PC-3 (cell line): ENCODE results near the gene MED22. TPM values are rescaled to one million over a fixed set of nuclear protein-coding genes. Genes with fewer than 3 reads are reported as not detected.

Experiments
- ATAC-seq: fragments of 200-7000 bp; cut with Tn5 transposase; 2 replicates; pipeline ENCODE4 v1.9.1; 2020; ENCODE audit warnings: mild to moderate bottlenecking, moderate library complexity
- BruUV-seq: library from RNA; stranded (reverse); fragments of 400-500 nt; replicated peaks from 2 replicates; lab custom pipeline; 2021; lab: Mats Ljungman, UMichigan
- CTCF ChIA-PET: fragments of 300-600 bp; sonication (Branson Sonifier 250); formaldehyde crosslinking; loops from one replicate; lab custom pipeline; 2022; ENCODE audit warnings: antibody characterized with exemption; lab: Charles Lee
- POLR2A ChIA-PET: fragments of 300-600 bp; sonication (Branson Sonifier 250); formaldehyde crosslinking; loops from one replicate; lab custom pipeline; 2022; ENCODE audit warnings: antibody characterized with exemption; ENCODE audit not compliant: unreplicated experiment; lab: Charles Lee
- DNase-seq: peaks from one replicate; pipeline ENCODE4 v3.0.0-alpha.2; 2015
- H2AFZ ChIP-seq: fragments of 300-600 bp; sonication (generic); 2 replicates; pipeline ENCODE4 v1.6.0; 2016; ENCODE audit warnings: antibody characterized with exemption, low read length
- H3F3A ChIP-seq: fragments of 300-600 bp; sonication (generic); one replicate; pipeline ENCODE4 v1.6.0; 2017; ENCODE audit warnings: antibody characterized with exemption, low read length, control low read depth, mild to moderate bottlenecking; ENCODE audit not compliant: unreplicated experiment
- H3K27ac ChIP-seq: fragments of 300-600 bp; sonication (generic); 2 replicates; pipeline ENCODE4 v1.5.1; 2016; ENCODE audit warnings: mild to moderate bottlenecking, low read length
- H3K27me3 ChIP-seq: fragments of 300-600 bp; sonication (generic); 2 replicates; pipeline ENCODE4 v1.6.1; 2016; ENCODE audit warnings: low read length, mixed read lengths
- H3K36me3 ChIP-seq: fragments of 300-600 bp; sonication (generic); 2 replicates; pipeline ENCODE4 v1.6.1; 2016; ENCODE audit warnings: low read depth, mixed run types, low read length, mixed read lengths
- H3K4me1 ChIP-seq: fragments of 300-600 bp; sonication (generic); 2 replicates; pipeline ENCODE4 v1.5.1; 2016; ENCODE audit warnings: low read length; ENCODE audit not compliant: insufficient read depth
- H3K4me2 ChIP-seq: fragments of 300-600 bp; sonication (generic); 2 replicates; pipeline ENCODE4 v1.6.0; 2016; ENCODE audit warnings: low read length
- H3K4me3 ChIP-seq: fragments of 300-600 bp; sonication (generic); 2 replicates; pipeline ENCODE4 v1.5.1; 2016; ENCODE audit warnings: mild to moderate bottlenecking, low read length, mixed read lengths
- H3K79me2 ChIP-seq: fragments of 300-600 bp; sonication (generic); 2 replicates; pipeline ENCODE4 v1.6.1; 2017; ENCODE audit warnings: low read length, mixed read lengths
- H3K9ac ChIP-seq: fragments of 300-600 bp; sonication (generic); 2 replicates; pipeline ENCODE4 v1.6.0; 2016; ENCODE audit warnings: mild to moderate bottlenecking, low read length
- H3K9me2 ChIP-seq: fragments of 300-600 bp; sonication (generic); replicated peaks from 2 replicates; pipeline ENCODE4 v1.6.1; 2016; ENCODE audit warnings: mixed run types, low read length, mixed read lengths
- H3K9me3 ChIP-seq: fragments of 300-600 bp; sonication (generic); 2 replicates; pipeline ENCODE4 v1.6.1; 2016; ENCODE audit warnings: low read length, mixed read lengths
- H4K20me1 ChIP-seq: fragments of 300-600 bp; sonication (generic); 2 replicates; pipeline ENCODE4 v1.6.1; 2016; ENCODE audit warnings: low read length, mixed read lengths
- EZH2 ChIP-seq: fragments of 300-600 bp; sonication (generic); IDR thresholded peaks from one replicate; pipeline ENCODE4 v1.6.1; 2017; ENCODE audit warnings: antibody characterized with exemption, mild to moderate bottlenecking, low read length; ENCODE audit not compliant: unreplicated experiment
- EZH2phosphoT487 ChIP-seq: fragments of 300-600 bp; sonication (generic); IDR thresholded peaks from 2 replicates; pipeline ENCODE4 v1.6.1; 2018; ENCODE audit warnings: mild to moderate bottlenecking, antibody characterized with exemption, low read length, borderline replicate concordance
- intact Hi-C: fragments of 100-400 bp; cut with micrococcal nuclease; formaldehyde crosslinking; loops from 2 replicates; pipeline ENCODE4 v1.9.0; 2023
- total RNA-seq: library from RNA; depleted of rRNA; stranded (reverse); fragments of >200 nt; gene quantifications from 2 replicates; pipeline ENCODE4 v1.2.3, GENCODE V29; 2014
- TF ChIP-seq, protein P1 (sequence below): fragments of 300-600 bp; sonication (generic); conservative IDR thresholded peaks from 2 replicates; pipeline ENCODE4 v1.5.1; 2017; ENCODE audit warnings: antibody characterized with exemption, low read depth, mild to moderate bottlenecking, low read length

The MED22 gene
- total RNA-seq, 1 experiment from 2014 or later: 20.5 TPM

DNA sequence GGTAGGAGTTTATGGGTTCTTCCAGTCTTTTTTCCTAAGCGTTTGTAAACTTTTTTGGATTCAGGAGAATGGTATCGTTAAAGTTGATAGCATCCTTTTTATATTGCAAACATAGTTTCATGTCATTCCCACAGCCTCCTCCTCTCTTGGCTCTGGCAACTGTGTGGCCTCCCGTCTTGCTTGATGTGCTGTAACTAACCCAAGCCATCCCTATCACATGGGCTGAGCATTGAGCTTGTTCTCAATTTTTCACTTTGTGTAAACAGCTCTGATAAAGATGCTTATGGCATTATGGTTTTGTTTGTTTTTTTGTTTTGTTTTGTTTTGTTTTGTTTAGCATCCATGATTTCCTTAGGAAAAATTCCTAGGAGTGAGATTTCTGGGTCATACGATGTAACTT, 32.8 kb upstream of the MED22 start:
- intact Hi-C loops: no loop called here
- TF ChIP-seq, protein P1, sequence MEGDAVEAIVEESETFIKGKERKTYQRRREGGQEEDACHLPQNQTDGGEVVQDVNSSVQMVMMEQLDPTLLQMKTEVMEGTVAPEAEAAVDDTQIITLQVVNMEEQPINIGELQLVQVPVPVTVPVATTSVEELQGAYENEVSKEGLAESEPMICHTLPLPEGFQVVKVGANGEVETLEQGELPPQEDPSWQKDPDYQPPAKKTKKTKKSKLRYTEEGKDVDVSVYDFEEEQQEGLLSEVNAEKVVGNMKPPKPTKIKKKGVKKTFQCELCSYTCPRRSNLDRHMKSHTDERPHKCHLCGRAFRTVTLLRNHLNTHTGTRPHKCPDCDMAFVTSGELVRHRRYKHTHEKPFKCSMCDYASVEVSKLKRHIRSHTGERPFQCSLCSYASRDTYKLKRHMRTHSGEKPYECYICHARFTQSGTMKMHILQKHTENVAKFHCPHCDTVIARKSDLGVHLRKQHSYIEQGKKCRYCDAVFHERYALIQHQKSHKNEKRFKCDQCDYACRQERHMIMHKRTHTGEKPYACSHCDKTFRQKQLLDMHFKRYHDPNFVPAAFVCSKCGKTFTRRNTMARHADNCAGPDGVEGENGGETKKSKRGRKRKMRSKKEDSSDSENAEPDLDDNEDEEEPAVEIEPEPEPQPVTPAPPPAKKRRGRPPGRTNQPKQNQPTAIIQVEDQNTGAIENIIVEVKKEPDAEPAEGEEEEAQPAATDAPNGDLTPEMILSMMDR: no peak
- TF ChIP-seq EZH2phosphoT487 (no peak), EZH2 (no peak)
- CTCF ChIA-PET: no interaction called here

DNA sequence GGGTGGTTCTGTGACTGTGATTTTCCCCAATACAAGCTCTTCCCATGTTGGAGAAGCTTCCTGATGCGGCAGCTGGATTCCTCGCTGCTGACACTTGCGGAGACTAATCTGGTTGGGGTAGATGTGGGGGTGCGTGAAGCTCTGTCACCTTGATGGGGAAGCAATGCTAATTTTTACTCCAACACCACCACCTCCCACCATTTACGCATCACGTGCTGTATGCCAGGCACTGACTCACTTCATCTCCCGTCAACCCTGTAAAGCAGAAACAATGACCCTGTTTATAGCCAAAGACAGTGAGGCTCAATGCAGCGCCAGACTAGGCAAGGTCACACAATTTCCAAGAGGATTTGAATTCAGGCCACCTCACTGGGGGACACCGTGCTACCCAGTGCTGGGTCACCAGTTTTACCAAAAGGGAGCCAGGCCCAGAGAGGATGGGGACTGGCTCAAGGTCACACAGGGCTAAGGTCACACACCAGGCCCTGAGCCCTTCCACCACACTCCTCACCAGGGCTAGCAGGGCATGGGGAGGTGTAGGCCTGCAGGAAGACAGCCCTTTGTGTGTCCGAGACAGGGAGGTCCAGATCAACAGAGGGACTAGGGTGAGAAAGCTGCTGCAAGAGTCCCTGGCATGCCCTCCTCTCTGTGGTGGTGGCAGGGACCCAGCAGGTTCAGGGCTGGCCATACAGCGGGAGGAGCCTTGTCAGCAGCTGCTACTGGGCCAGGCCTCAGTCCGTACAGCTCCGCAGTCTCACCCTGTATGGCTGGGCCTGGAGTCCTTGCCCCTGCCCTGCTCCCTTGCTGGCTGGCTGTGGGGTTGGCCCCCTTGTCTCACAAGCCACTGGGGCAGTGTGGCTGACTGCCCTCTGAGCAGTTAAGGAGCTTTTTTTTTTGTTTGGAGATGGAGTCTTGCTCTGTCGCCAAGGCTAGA, 31.5 kb upstream of the MED22 start:
- no peaks in the 10 kb centered on the region for H3K36me3 ChIP-seq
- CTCF ChIA-PET: no interaction called here
- H3K27me3 ChIP-seq: no peaks in the 10 kb centered on the region
- peaks cover 13% of the 10 kb centered on the region for H3K79me2 ChIP-seq
- 0 out of 2 replicates have a peak, but pooled peaks cover 3% of the 10 kb centered on the region for H4K20me1 ChIP-seq
- intact Hi-C loops: no loop called here
- no peaks in the 10 kb centered on the region for H3F3A ChIP-seq
- TF ChIP-seq, protein P1: no peak
- no peak for TF ChIP-seq EZH2
- no peak for TF ChIP-seq EZH2phosphoT487
- no peak for DNase-seq
- H2AFZ ChIP-seq: no peak overlapping the region
- no peak overlapping the region for H3K9ac ChIP-seq
- H3K27ac ChIP-seq: no peak overlapping the region
- no peaks in the 10 kb centered on the region for H3K9me3 ChIP-seq
- H3K4me2 ChIP-seq: no peak overlapping the region
- H3K4me1 ChIP-seq: peaks cover 7% of the 10 kb centered on the region; the same call in 1 of the 2 replicates
- no peak for ATAC-seq
- POLR2A ChIA-PET: no interaction called here
- no peak overlapping the region for H3K4me3 ChIP-seq
- no TSS peak for BruUV-seq
- no peaks in the 10 kb centered on the region for H3K9me2 ChIP-seq

More for the DNA sequence above, 32.8 kb upstream of the MED22 start:
- H3K9me2 ChIP-seq: no peaks in the 10 kb centered on the region
- H3K36me3 ChIP-seq: no peaks in the 10 kb centered on the region
- ATAC-seq (no peak), DNase-seq (no peak)
- H3K79me2 ChIP-seq: no peaks in the 10 kb centered on the region
- H3K4me1 ChIP-seq: peaks cover 7% of the 10 kb centered on the region; the same call in 1 of the 2 replicates
- H3K27ac ChIP-seq: no peak overlapping the region
- no peaks in the 10 kb centered on the region for H3F3A ChIP-seq
- no peak overlapping the region for H2AFZ ChIP-seq
- no peak overlapping the region for H3K4me3 ChIP-seq
- H4K20me1 ChIP-seq: no peaks in the 10 kb centered on the region
- no peak overlapping the region for H3K4me2 ChIP-seq
- no peaks in the 10 kb centered on the region for H3K9me3 ChIP-seq
- H3K9ac ChIP-seq: no peak overlapping the region
- POLR2A ChIA-PET: no interaction called here
- BruUV-seq: no TSS peak
- no peaks in the 10 kb centered on the region for H3K27me3 ChIP-seq
